Naive thymus-derived CD4-positive, alpha-beta T cell (primary cell): ENCODE data around the gene PHTF1. TPM values are rescaled to one million over a fixed set of nuclear protein-coding genes. Genes with fewer than 3 reads are reported as not detected.

ENCODE experiments used
- ATAC-seq: fragments of 150-1000 bp; cut with Tn5 transposase; 2 replicates; pipeline ENCODE4 v1.10.0; 2021; ENCODE audit warnings: mild to moderate bottlenecking, moderate library complexity
- CTCF ChIA-PET: fragments of 350-600 bp; sonication (Branson Sonifier 250); formaldehyde crosslinking; loops from one replicate; lab custom pipeline; 2021; ENCODE audit warnings: antibody characterized with exemption; lab: Charles Lee
- POLR2A ChIA-PET: fragments of 350-600 bp; sonication (Branson Sonifier 250); formaldehyde crosslinking; loops from one replicate; lab custom pipeline; 2021; ENCODE audit warnings: antibody characterized with exemption, inconsistent platforms; lab: Charles Lee
- DNase-seq, 9 donors: peaks; one replicate each; pipeline versions ENCODE4 v3.0.0 to v3.0.0-alpha.2; 2020 to 2022; ENCODE audit warnings: mixed read lengths in 1 of 9
- H3K27ac ChIP-seq: one replicate; pipeline ENCODE4 v1.7.0; 2013; ENCODE audit warnings: mild to moderate bottlenecking, low read depth, low read length, moderate library complexity
- H3K27me3 ChIP-seq, 2 donors: one replicate each; pipeline ENCODE4 v1.7.0; 2013; ENCODE audit warnings: low read length in 2 of 2, mild to moderate bottlenecking in 2 of 2, moderate library complexity in 2 of 2; ENCODE audit not compliant: control insufficient read depth in 2 of 2, insufficient read depth in 2 of 2
- H3K36me3 ChIP-seq, 3 experiments: 1 replicate in 2 of 3; 2 replicates in 1 of 3; pipeline ENCODE4 v1.7.0; 2013; ENCODE audit warnings: low read length in 3 of 3, mild to moderate bottlenecking in 3 of 3, moderate library complexity in 1 of 3; ENCODE audit not compliant: insufficient read depth in 3 of 3, control insufficient read depth in 2 of 3
- H3K4me1 ChIP-seq, 2 donors: one replicate each; pipeline ENCODE4 v1.7.0; 2013; ENCODE audit warnings: low read length in 2 of 2, mild to moderate bottlenecking in 2 of 2, moderate library complexity in 1 of 2; ENCODE audit not compliant: control insufficient read depth in 2 of 2, insufficient read depth in 2 of 2
- H3K4me3 ChIP-seq: 2 replicates; pipeline ENCODE4 v1.7.0; 2013; ENCODE audit warnings: mild to moderate bottlenecking, low read length
- H3K9me3 ChIP-seq, 3 experiments: 1 replicate in 2 of 3; 2 replicates in 1 of 3; pipeline ENCODE4 v1.7.0; 2013; ENCODE audit warnings: low read length in 3 of 3; ENCODE audit not compliant: control insufficient read depth in 2 of 3
- H3K27ac Mint-ChIP-seq, 9 donors: one replicate each; pipeline ENCODE4 v1.8.0; 2020 to 2022; ENCODE audit warnings: mixed read lengths in 9 of 9, mild to moderate bottlenecking in 8 of 9, moderate library complexity in 5 of 9, inconsistent platforms in 2 of 9
- H3K27me3 Mint-ChIP-seq, 5 donors: one replicate each; pipeline ENCODE4 v1.8.0; 2021 to 2022; ENCODE audit warnings: mixed read lengths in 5 of 5, mild to moderate bottlenecking in 1 of 5
- H3K36me3 Mint-ChIP-seq, 5 donors: one replicate each; pipeline ENCODE4 v1.8.0; 2020 to 2022; ENCODE audit warnings: mixed read lengths in 5 of 5, mild to moderate bottlenecking in 3 of 5, inconsistent platforms in 1 of 5
- H3K4me1 Mint-ChIP-seq, 7 donors: one replicate each; pipeline ENCODE4 v1.8.0; 2020 to 2022; ENCODE audit warnings: mixed read lengths in 7 of 7, mild to moderate bottlenecking in 3 of 7, inconsistent platforms in 1 of 7
- H3K4me3 Mint-ChIP-seq, 10 donors: one replicate each; pipeline ENCODE4 v1.8.0; 2020 to 2022; ENCODE audit warnings: mild to moderate bottlenecking in 10 of 10, mixed read lengths in 10 of 10, moderate library complexity in 6 of 10, inconsistent platforms in 2 of 10
- H3K9me3 Mint-ChIP-seq, 11 donors: one replicate each; pipeline ENCODE4 v1.8.0; 2020 to 2022; ENCODE audit warnings: mixed read lengths in 11 of 11, mild to moderate bottlenecking in 4 of 11, inconsistent platforms in 1 of 11, moderate library complexity in 1 of 11
- intact Hi-C, 2 donors: fragments of 100-400 bp; cut with micrococcal nuclease; formaldehyde crosslinking; loops; one replicate each; pipeline ENCODE4 v1.15.1; 2023
- polyA plus RNA-seq, 2 donors: library from polyadenylated mRNA; unstranded; fragments of 300-500 nt; fragmentation: Illumina TruSeq; gene quantifications; one replicate each; pipeline ENCODE4 v1.2.3, GENCODE V29; 2021
- total RNA-seq, 6 experiments: library from RNA in 5 of 6; stranded (reverse) in 5 of 6; gene quantifications; 1 replicate in 5 of 6; 2 replicates in 1 of 6; pipeline ENCODE4 v1.2.3 and lab custom pipeline; 2021 to 2026

The PHTF1 gene
- total and polyA plus RNA-seq, 7 experiments from 2014 or later, result 1.4 to 21.0 (median 2.5) TPM

DNA sequence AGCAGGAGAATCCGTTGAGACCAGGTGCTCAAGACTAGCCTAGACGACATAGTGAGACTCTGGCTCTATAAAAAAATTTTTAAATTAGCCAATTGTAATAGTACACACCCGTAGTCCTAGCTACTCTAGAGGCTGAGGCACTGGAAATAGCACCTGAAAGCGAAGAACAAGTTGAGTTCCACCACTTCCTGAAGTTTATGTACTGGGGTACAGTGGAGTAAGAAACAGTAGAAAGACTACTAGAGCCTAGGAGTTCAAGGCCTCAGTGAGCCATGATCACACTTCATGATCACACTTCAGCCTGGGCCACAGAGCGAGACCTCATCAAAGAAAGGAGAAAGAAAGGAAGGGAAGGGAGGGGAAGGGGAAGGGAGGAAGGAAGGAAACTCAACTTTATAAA, 33.2 kb upstream of the PHTF1 start:
- Histone ChIP-seq H3K27ac (peak overlapping the region; percentile 45), H3K4me1 (peaks cover 15 to 19% of the 10 kb centered on the region in 2 donors), H3K4me3 (peak overlapping the region; percentile 4), H3K36me3 (peaks cover 0 to 26% (median 2%) of the 10 kb centered on the region in 3 experiments), H3K27me3 (no peaks in the 10 kb centered on the region), H3K9me3 (no peaks in the 10 kb centered on the region)
- Mint-ChIP-seq H3K4me1 (peaks cover 40 to 86% (median 82%) of the 10 kb centered on the region in 7 donors), H3K27ac (peak overlapping the region; percentile 52 to 87 (median 76)), H3K27me3 (no peaks in the 10 kb centered on the region), H3K4me3 (peak overlapping the region in 9 of 10 donors; percentile 1 to 65 (median 27)), H3K36me3 (peaks cover 3 to 65% (median 27%) of the 10 kb centered on the region in 5 donors), H3K9me3 (no peaks in the 10 kb centered on the region)
- ChIA-PET POLR2A (interaction anchor here (0.6 to 1.5 kb wide), 3 partner anchors 9 to 110 kb away, joined by 3 to 6 read pairs (median 5); no protein-coding TSS in a partner anchor), CTCF (interaction anchor here (1.0 kb wide), 1 partner anchor 33 kb away, joined by 3 read pairs; the partner anchor contains the start of gene PHTF1)
- intact Hi-C loops, result no loop called here
- DNase-seq (peak in 4 of 9 donors; percentile 11 to 16 (median 15)), ATAC-seq (peak; percentile 69)

DNA sequence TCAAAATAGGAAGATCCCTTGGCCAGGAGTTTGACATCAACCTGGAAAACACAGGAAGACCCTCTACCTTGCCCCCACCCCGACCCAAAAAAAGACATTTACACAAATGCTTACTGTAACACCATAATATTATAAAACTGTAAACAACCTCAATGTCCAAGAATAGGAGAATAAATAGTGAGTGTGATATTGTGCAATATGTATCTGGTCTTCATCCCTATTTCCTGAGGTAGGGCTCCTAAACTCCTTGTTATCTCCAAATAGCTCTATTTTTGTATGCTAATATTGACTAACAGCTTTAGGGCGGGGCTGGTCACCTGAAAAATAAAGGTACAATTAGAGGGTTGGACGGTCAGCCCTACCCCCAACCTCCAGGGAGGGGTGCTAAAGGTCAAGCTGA, 29.5 kb upstream of the PHTF1 start:
- peak overlapping the region in 4 of 9 donors; percentile 45 to 86 (median 62) for H3K27ac Mint-ChIP-seq
- Histone ChIP-seq H3K27ac (no peak overlapping the region), H3K27me3 (no peaks in the 10 kb centered on the region), H3K36me3 (peaks cover 0 to 6% (median 0%) of the 10 kb centered on the region in 3 experiments), H3K4me1 (peaks cover 28 to 35% of the 10 kb centered on the region in 2 donors), H3K4me3 (no peak overlapping the region), H3K9me3 (no peaks in the 10 kb centered on the region)
- intact Hi-C loops, result loop anchor here (10.0 kb wide), 1 partner anchor 394 kb away; the partner anchor contains the start of gene MAGI3 (in 2 of the 2)
- no peaks in the 10 kb centered on the region for H3K9me3 Mint-ChIP-seq
- H3K4me1 Mint-ChIP-seq, result peaks cover 49 to 86% (median 83%) of the 10 kb centered on the region in 7 donors
- ATAC-seq (no peak), DNase-seq (no peak)
- H3K27me3 Mint-ChIP-seq, result no peaks in the 10 kb centered on the region
- peak overlapping the region in 1 of 10 donors; percentile 38 for H3K4me3 Mint-ChIP-seq
- H3K36me3 Mint-ChIP-seq, result peaks cover 0 to 55% (median 9%) of the 10 kb centered on the region in 5 donors
- ChIA-PET POLR2A (interaction anchor here (0.6 to 2.0 kb wide), 6 partner anchors 15 to 439 kb away, joined by 3 to 7 read pairs (median 3); partner anchors contain the start of gene PHTF1), CTCF (interaction anchor here (1.3 to 1.5 kb wide), 2 partner anchors 29 to 141 kb away, joined by 3 to 5 read pairs; partner anchors contain the start of genes HIPK1 and PHTF1)

DNA sequence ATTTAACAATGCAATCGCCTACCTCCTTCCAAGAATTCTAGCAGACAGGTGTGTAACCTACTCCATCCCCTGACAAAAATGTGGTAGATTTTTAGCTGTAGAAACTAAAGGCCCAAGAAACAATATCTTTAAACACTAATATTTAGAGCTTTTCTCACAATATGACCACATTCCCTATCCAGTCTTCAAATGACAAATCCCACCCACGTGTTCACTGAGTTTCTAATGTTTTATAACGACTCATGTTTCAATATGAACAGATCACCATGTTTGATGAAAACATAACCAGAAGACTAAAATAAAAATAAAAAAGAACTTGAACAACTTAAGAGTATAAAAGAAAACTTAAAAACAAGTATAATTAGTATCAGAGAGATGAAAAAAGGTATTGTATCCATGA, 28.4 kb upstream of the PHTF1 start:
- H3K4me3 ChIP-seq, result no peak overlapping the region
- Mint-ChIP-seq H3K4me1 (peaks cover 52 to 76% (median 73%) of the 10 kb centered on the region in 7 donors), H3K9me3 (no peaks in the 10 kb centered on the region), H3K27me3 (no peaks in the 10 kb centered on the region), H3K4me3 (peak overlapping the region in 1 of 10 donors; percentile 46), H3K27ac (peak overlapping the region in 6 of 9 donors; percentile 28 to 70 (median 46)), H3K36me3 (peaks cover 0 to 50% (median 9%) of the 10 kb centered on the region in 5 donors)
- POLR2A ChIA-PET, result interaction anchor here (1.1 to 1.4 kb wide), 2 partner anchors 16 to 24 kb away, joined by 3 to 5 read pairs; no protein-coding TSS in a partner anchor
- H3K27me3 ChIP-seq, result no peaks in the 10 kb centered on the region
- intact Hi-C loops, result loop anchor here (10.0 kb wide), 1 partner anchor 393 kb away; the partner anchor contains the start of gene MAGI3 (in 2 of the 2)
- H3K9me3 ChIP-seq, result no peaks in the 10 kb centered on the region
- DNase-seq (no peak), ATAC-seq (no peak)
- peaks cover 0 to 6% (median 0%) of the 10 kb centered on the region in 3 experiments for H3K36me3 ChIP-seq
- peaks cover 37 to 46% of the 10 kb centered on the region in 2 donors for H3K4me1 ChIP-seq
- CTCF ChIA-PET, result interaction anchor here (0.6 to 1.5 kb wide), 2 partner anchors 142 to 161 kb away, joined by 3 read pairs; partner anchors contain the start of gene HIPK1
- no peak overlapping the region for H3K27ac ChIP-seq

DNA sequence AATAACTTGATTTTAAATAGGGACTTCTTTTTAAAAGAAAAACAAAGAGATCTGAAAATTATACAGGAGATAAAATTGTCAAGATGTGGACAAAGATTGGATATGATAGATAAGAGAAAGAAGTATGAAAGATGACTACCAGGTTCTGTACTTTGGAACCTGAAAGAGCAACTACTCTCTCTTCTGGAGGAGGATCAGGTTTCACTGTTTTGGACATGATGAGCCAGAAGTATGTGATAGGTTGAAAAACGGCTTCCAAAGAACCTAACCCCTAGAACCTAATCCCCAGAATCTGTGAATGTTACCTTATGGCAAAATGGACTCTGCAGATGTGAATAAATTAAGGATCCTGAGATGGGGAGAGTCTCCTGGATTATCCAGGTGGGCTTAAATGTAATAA, 26.8 kb upstream of the PHTF1 start:
- H3K27me3 ChIP-seq, result no peaks in the 10 kb centered on the region
- H3K27ac ChIP-seq, result no peak overlapping the region
- no peak overlapping the region for H3K4me3 ChIP-seq
- ChIA-PET CTCF (no interaction called here), POLR2A (interaction anchor here (0.7 to 4.3 kb wide), 7 partner anchors 13 to 145 kb away, joined by 3 to 45 read pairs (median 4); partner anchors contain the start of genes PHTF1 and RSBN1)
- peaks cover 0 to 45% (median 9%) of the 10 kb centered on the region in 5 donors for H3K36me3 Mint-ChIP-seq
- intact Hi-C loops, result loop anchor here (10.0 kb wide), 1 partner anchor 391 kb away; the partner anchor contains the start of gene MAGI3 (in 2 of the 2)
- H3K27ac Mint-ChIP-seq, result peak overlapping the region; percentile 2 to 81 (median 48)
- no peaks in the 10 kb centered on the region for H3K9me3 Mint-ChIP-seq
- H3K27me3 Mint-ChIP-seq, result no peaks in the 10 kb centered on the region
- peaks cover 44 to 63% (median 59%) of the 10 kb centered on the region in 7 donors for H3K4me1 Mint-ChIP-seq
- no peak for DNase-seq
- peaks cover 0 to 6% (median 0%) of the 10 kb centered on the region in 3 experiments for H3K36me3 ChIP-seq
- H3K9me3 ChIP-seq, result no peaks in the 10 kb centered on the region
- H3K4me1 ChIP-seq, result peaks cover 40 to 47% of the 10 kb centered on the region in 2 donors
- peak overlapping the region in 1 of 10 donors; percentile 4 for H3K4me3 Mint-ChIP-seq
- no peak for ATAC-seq

DNA sequence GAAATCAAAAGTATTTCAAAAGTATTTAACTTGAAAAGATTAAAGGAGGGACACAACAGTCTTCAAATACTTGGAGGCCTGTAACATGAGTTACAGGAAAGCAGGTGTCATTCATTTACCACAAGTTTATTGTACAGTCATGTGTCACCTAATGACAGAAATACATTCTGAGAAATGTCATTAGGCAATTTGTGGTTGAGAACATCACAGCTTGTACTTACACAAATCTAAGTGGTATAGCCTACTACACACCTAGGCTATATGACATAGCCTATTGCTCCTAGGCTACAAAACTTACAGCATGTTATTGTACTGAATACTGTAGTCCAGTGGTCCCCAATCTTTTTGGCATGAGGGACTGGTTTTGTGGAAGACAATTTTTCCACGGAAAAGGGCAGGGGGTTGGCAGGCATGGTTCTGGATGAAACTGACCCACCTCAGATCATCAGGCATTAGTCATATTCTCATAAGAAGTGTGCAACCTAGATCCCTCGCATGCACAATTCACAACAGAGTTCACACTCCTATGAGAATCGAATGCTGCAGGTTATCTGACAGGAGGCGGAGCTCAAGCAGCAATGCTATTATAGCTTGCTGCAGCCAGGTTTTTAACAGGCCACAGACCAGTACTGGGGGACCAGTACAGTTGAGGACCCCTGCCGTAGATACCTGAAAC, 25.0 kb upstream of the PHTF1 start:
- Histone ChIP-seq H3K4me3 (peak overlapping the region; percentile 7), H3K4me1 (peaks cover 52 to 62% of the 10 kb centered on the region in 2 donors), H3K27me3 (no peaks in the 10 kb centered on the region), H3K36me3 (peaks cover 0 to 2% (median 0%) of the 10 kb centered on the region in 3 experiments), H3K9me3 (no peaks in the 10 kb centered on the region), H3K27ac (peak overlapping the region; percentile 61)
- intact Hi-C loops, result loop anchor here (10.0 kb wide), 1 partner anchor 389 kb away; the partner anchor contains the start of gene MAGI3 (in 2 of the 2)
- POLR2A ChIA-PET, result interaction anchor here (0.6 to 4.3 kb wide), 6 partner anchors 8 to 28 kb away, joined by 3 to 45 read pairs (median 4); partner anchors contain the start of genes PHTF1 and RSBN1
- Mint-ChIP-seq H3K9me3 (no peaks in the 10 kb centered on the region), H3K4me3 (peak overlapping the region in 7 of 10 donors; percentile 5 to 80 (median 67)), H3K27me3 (no peaks in the 10 kb centered on the region), H3K4me1 (peaks cover 39 to 56% (median 41%) of the 10 kb centered on the region in 7 donors), H3K27ac (peak overlapping the region in 4 of 9 donors; percentile 60 to 97 (median 91)), H3K36me3 (peaks cover 0 to 32% (median 5%) of the 10 kb centered on the region in 5 donors)
- DNase-seq (peak in 1 of 9 donors; percentile 8), ATAC-seq (peak; percentile 57)
- CTCF ChIA-PET, result interaction anchor here (0.6 to 1.6 kb wide), 3 partner anchors 25 to 103 kb away, joined by 3 to 4 read pairs (median 3); partner anchors contain the start of genes PHTF1 and RSBN1
